CD8-positive, alpha-beta memory T cell (primary cell): ENCODE data around the gene PPP4R3A. TPM values are rescaled to one million over a fixed set of nuclear protein-coding genes. Genes with fewer than 3 reads are reported as not detected.

Source experiments
- CTCF ChIA-PET: fragments of 350-600 bp; sonication (Branson Sonifier 250); formaldehyde crosslinking; loops from one replicate; lab custom pipeline; 2021; ENCODE audit warnings: antibody characterized with exemption; lab: Charles Lee
- POLR2A ChIA-PET: fragments of 350-600 bp; sonication (Branson Sonifier 250); formaldehyde crosslinking; loops from one replicate; lab custom pipeline; 2021; ENCODE audit warnings: antibody characterized with exemption; lab: Charles Lee
- DNase-seq, 5 donors: peaks; one replicate each; pipeline versions ENCODE4 v3.0.0 to v3.0.0-alpha.2; 2020 to 2022; ENCODE audit warnings: mixed read lengths in 1 of 5
- H3K27ac ChIP-seq: one replicate; pipeline ENCODE4 v1.7.0; 2013; ENCODE audit warnings: low read depth, mild to moderate bottlenecking, low read length, moderate library complexity
- H3K27me3 ChIP-seq: 2 replicates; pipeline ENCODE4 v1.7.0; 2013; ENCODE audit warnings: low read length, mild to moderate bottlenecking; ENCODE audit not compliant: insufficient read depth, poor library complexity, severe bottlenecking
- H3K36me3 ChIP-seq: 2 replicates; pipeline ENCODE4 v1.7.0; 2013; ENCODE audit warnings: mild to moderate bottlenecking, low read length, moderate library complexity; ENCODE audit not compliant: insufficient read depth
- H3K4me1 ChIP-seq: 2 replicates; pipeline ENCODE4 v1.7.0; 2013; ENCODE audit warnings: mild to moderate bottlenecking, low read length, moderate library complexity; ENCODE audit not compliant: insufficient read depth
- H3K4me3 ChIP-seq: 2 replicates; pipeline ENCODE4 v1.7.0; 2013; ENCODE audit warnings: mild to moderate bottlenecking, low read length
- H3K9me3 ChIP-seq: 2 replicates; pipeline ENCODE4 v1.7.0; 2013; ENCODE audit warnings: mild to moderate bottlenecking, low read length
- H3K27ac Mint-ChIP-seq, 8 donors: one replicate each; pipeline ENCODE4 v1.8.0; 2020 to 2021; ENCODE audit warnings: mixed read lengths in 8 of 8, mild to moderate bottlenecking in 6 of 8, inconsistent platforms in 3 of 8, moderate library complexity in 3 of 8
- H3K27me3 Mint-ChIP-seq, 2 donors: one replicate each; pipeline ENCODE4 v1.8.0; 2020 to 2021; ENCODE audit warnings: mixed read lengths in 2 of 2, mild to moderate bottlenecking in 1 of 2, moderate library complexity in 1 of 2
- H3K36me3 Mint-ChIP-seq, 3 donors: one replicate each; pipeline ENCODE4 v1.8.0; 2020 to 2021; ENCODE audit warnings: mixed read lengths in 3 of 3, inconsistent platforms in 1 of 3, mild to moderate bottlenecking in 1 of 3
- H3K4me1 Mint-ChIP-seq, 3 donors: one replicate each; pipeline ENCODE4 v1.8.0; 2020 to 2021; ENCODE audit warnings: mixed read lengths in 3 of 3, inconsistent platforms in 1 of 3, mild to moderate bottlenecking in 1 of 3
- H3K4me3 Mint-ChIP-seq, 7 donors: one replicate each; pipeline ENCODE4 v1.8.0; 2020 to 2021; ENCODE audit warnings: mixed read lengths in 7 of 7, mild to moderate bottlenecking in 6 of 7, moderate library complexity in 4 of 7, inconsistent platforms in 2 of 7
- H3K9me3 Mint-ChIP-seq, 5 donors: one replicate each; pipeline ENCODE4 v1.8.0; 2020 to 2022; ENCODE audit warnings: mixed read lengths in 5 of 5, mild to moderate bottlenecking in 3 of 5, moderate library complexity in 2 of 5, inconsistent platforms in 1 of 5
- polyA plus RNA-seq: library from polyadenylated mRNA; unstranded; fragments of 300-500 nt; fragmentation: Illumina TruSeq; gene quantifications from one replicate; pipeline ENCODE4 v1.2.3, GENCODE V29; 2021
- total RNA-seq, 2 experiments: library from RNA; stranded (reverse); gene quantifications; one replicate each; pipeline ENCODE4 v1.2.3, GENCODE V29; 2021

The PPP4R3A gene
- total and polyA plus RNA-seq, 3 experiments from 2014 or later: 139 to 159 (median 158) TPM

GRCh38 chr14:91482263-91483013 lies 27.7 kb downstream of the PPP4R3A start:
- H3K4me1 Mint-ChIP-seq: peaks cover 65 to 87% (median 84%) of the 10 kb centered on the region in 3 donors
- Histone ChIP-seq H3K4me3 (no peak overlapping the region), H3K9me3 (no peaks in the 10 kb centered on the region), H3K4me1 (peaks cover 5% of the 10 kb centered on the region), H3K36me3 (peaks cover 57% of the 10 kb centered on the region), H3K27ac (no peak overlapping the region), H3K27me3 (no peaks in the 10 kb centered on the region)
- DNase-seq: no peak
- POLR2A ChIA-PET: interaction anchor here (0.5 kb wide), 1 partner anchor 26 kb away, joined by 3 read pairs; no protein-coding TSS in a partner anchor
- no peaks in the 10 kb centered on the region for H3K27me3 Mint-ChIP-seq
- CTCF ChIA-PET: no interaction called here
- no peak overlapping the region for H3K4me3 Mint-ChIP-seq
- H3K27ac Mint-ChIP-seq: peak overlapping the region in 5 of 8 donors; percentile 8 to 60 (median 46)
- H3K36me3 Mint-ChIP-seq: peaks cover 14 to 92% (median 30%) of the 10 kb centered on the region in 3 donors
- H3K9me3 Mint-ChIP-seq: no peaks in the 10 kb centered on the region

- no peak overlapping the region for H3K27ac ChIP-seq
- ChIA-PET POLR2A (interaction anchor here (0.7 kb wide), 1 partner anchor 162 kb away, joined by 5 read pairs; no protein-coding TSS in a partner anchor), CTCF (interaction anchor here (1.0 kb wide), 1 partner anchor 10 kb away, joined by 3 read pairs; no protein-coding TSS in a partner anchor)
- Mint-ChIP-seq H3K27me3 (no peaks in the 10 kb centered on the region), H3K36me3 (peaks cover 22 to 94% (median 26%) of the 10 kb centered on the region in 3 donors), H3K4me3 (peak overlapping the region in 1 of 7 donors; percentile 52), H3K9me3 (no peaks in the 10 kb centered on the region), H3K4me1 (peaks cover 39 to 55% (median 50%) of the 10 kb centered on the region in 3 donors), H3K27ac (peak overlapping the region in 3 of 8 donors; percentile 1 to 77 (median 70))
- H3K27me3 ChIP-seq: no peaks in the 10 kb centered on the region
- H3K36me3 ChIP-seq: peaks cover 70% of the 10 kb centered on the region
- no peak overlapping the region for H3K4me3 ChIP-seq
- no peak for DNase-seq
- H3K9me3 ChIP-seq: no peaks in the 10 kb centered on the region
- H3K4me1 ChIP-seq: no peaks in the 10 kb centered on the region
These were observed 32.7 kb downstream of the PPP4R3A start for GRCh38 chr14:91477388-91477787.

GRCh38 chr14:91473046-91473445 lies 37.1 kb downstream of the PPP4R3A start:
- ChIA-PET CTCF (no interaction called here), POLR2A (no interaction called here)
- Histone ChIP-seq H3K4me1 (no peaks in the 10 kb centered on the region), H3K27ac (no peak overlapping the region), H3K9me3 (no peaks in the 10 kb centered on the region), H3K4me3 (no peak overlapping the region), H3K36me3 (peaks cover 66% of the 10 kb centered on the region), H3K27me3 (no peaks in the 10 kb centered on the region)
- Mint-ChIP-seq H3K36me3 (peaks cover 12 to 84% (median 27%) of the 10 kb centered on the region in 3 donors), H3K9me3 (no peaks in the 10 kb centered on the region), H3K27me3 (no peaks in the 10 kb centered on the region), H3K27ac (peak overlapping the region in 6 of 8 donors; percentile 25 to 84 (median 36)), H3K4me3 (no peak overlapping the region), H3K4me1 (peaks cover 16 to 33% (median 27%) of the 10 kb centered on the region in 3 donors)
- no peak for DNase-seq

- Mint-ChIP-seq H3K4me1 (peaks cover 22 to 33% (median 27%) of the 10 kb centered on the region in 3 donors), H3K4me3 (no peak overlapping the region), H3K27ac (peak overlapping the region in 7 of 8 donors; percentile 1 to 59 (median 50)), H3K27me3 (no peaks in the 10 kb centered on the region), H3K36me3 (peaks cover 15 to 84% (median 30%) of the 10 kb centered on the region in 3 donors), H3K9me3 (no peaks in the 10 kb centered on the region)
- Histone ChIP-seq H3K4me3 (no peak overlapping the region), H3K36me3 (peaks cover 58% of the 10 kb centered on the region), H3K4me1 (no peaks in the 10 kb centered on the region), H3K27ac (no peak overlapping the region), H3K9me3 (no peaks in the 10 kb centered on the region), H3K27me3 (no peaks in the 10 kb centered on the region)
- CTCF ChIA-PET: no interaction called here
- DNase-seq: no peak
- POLR2A ChIA-PET: no interaction called here
These were observed 39.9 kb downstream of the PPP4R3A start for GRCh38 chr14:91470216-91470615.

- H3K27me3 ChIP-seq: no peaks in the 10 kb centered on the region
- peak overlapping the region in 5 of 8 donors; percentile 5 to 78 (median 22) for H3K27ac Mint-ChIP-seq
- no peaks in the 10 kb centered on the region for H3K9me3 ChIP-seq
- peaks cover 16 to 23% (median 21%) of the 10 kb centered on the region in 3 donors for H3K4me1 Mint-ChIP-seq
- no peak overlapping the region for H3K4me3 ChIP-seq
- H3K4me1 ChIP-seq: no peaks in the 10 kb centered on the region
- H3K36me3 ChIP-seq: peaks cover 70% of the 10 kb centered on the region
- DNase-seq: no peak
- no peaks in the 10 kb centered on the region for H3K9me3 Mint-ChIP-seq
- no peak overlapping the region for H3K4me3 Mint-ChIP-seq
- POLR2A ChIA-PET: no interaction called here
- CTCF ChIA-PET: no interaction called here
- peaks cover 13 to 87% (median 37%) of the 10 kb centered on the region in 3 donors for H3K36me3 Mint-ChIP-seq
- H3K27me3 Mint-ChIP-seq: no peaks in the 10 kb centered on the region
- H3K27ac ChIP-seq: no peak overlapping the region
These were observed 43.9 kb downstream of the PPP4R3A start for GRCh38 chr14:91466192-91466591.

GRCh38 chr14:91464615-91465205 lies 45.4 kb downstream of the PPP4R3A start:
- H3K9me3 Mint-ChIP-seq: no peaks in the 10 kb centered on the region
- DNase-seq: no peak
- Histone ChIP-seq H3K4me3 (no peak overlapping the region), H3K36me3 (peaks cover 68% of the 10 kb centered on the region), H3K27ac (no peak overlapping the region), H3K27me3 (no peaks in the 10 kb centered on the region), H3K9me3 (no peaks in the 10 kb centered on the region), H3K4me1 (no peaks in the 10 kb centered on the region)
- ChIA-PET POLR2A (interaction anchor here (1.0 kb wide), 1 partner anchor 11 kb away, joined by 3 read pairs; no protein-coding TSS in a partner anchor), CTCF (no interaction called here)
- H3K4me1 Mint-ChIP-seq: peaks cover 13 to 15% (median 14%) of the 10 kb centered on the region in 3 donors
- no peaks in the 10 kb centered on the region for H3K27me3 Mint-ChIP-seq
- peak overlapping the region in 3 of 8 donors; percentile 15 to 50 (median 29) for H3K27ac Mint-ChIP-seq
- peaks cover 14 to 88% (median 35%) of the 10 kb centered on the region in 3 donors for H3K36me3 Mint-ChIP-seq
- H3K4me3 Mint-ChIP-seq: no peak overlapping the region

- H3K36me3 Mint-ChIP-seq: peaks cover 7 to 78% (median 28%) of the 10 kb centered on the region in 3 donors
- no peak overlapping the region for H3K4me3 Mint-ChIP-seq
- ChIA-PET POLR2A (no interaction called here), CTCF (no interaction called here)
- H3K4me1 Mint-ChIP-seq: peaks cover 10 to 23% (median 19%) of the 10 kb centered on the region in 3 donors
- H3K27me3 Mint-ChIP-seq: peaks cover 0 to 1% of the 10 kb centered on the region in 2 donors
- DNase-seq: no peak
- no peaks in the 10 kb centered on the region for H3K9me3 ChIP-seq
- H3K9me3 Mint-ChIP-seq: no peaks in the 10 kb centered on the region
- H3K27ac ChIP-seq: no peak overlapping the region
- H3K4me3 ChIP-seq: no peak overlapping the region
- H3K27ac Mint-ChIP-seq: peak overlapping the region in 2 of 8 donors; percentile 16 to 19
- no peaks in the 10 kb centered on the region for H3K27me3 ChIP-seq
- peaks cover 18% of the 10 kb centered on the region for H3K4me1 ChIP-seq
- peaks cover 34% of the 10 kb centered on the region for H3K36me3 ChIP-seq
These were observed 51.5 kb downstream of the PPP4R3A start for GRCh38 chr14:91458612-91459011.

- peaks cover 4 to 57% (median 17%) of the 10 kb centered on the region in 3 donors for H3K36me3 Mint-ChIP-seq
- no peak for DNase-seq
- H3K27me3 Mint-ChIP-seq: peaks cover 0 to 1% of the 10 kb centered on the region in 2 donors
- CTCF ChIA-PET: no interaction called here
- Histone ChIP-seq H3K27ac (no peak overlapping the region), H3K9me3 (no peaks in the 10 kb centered on the region), H3K4me3 (no peak overlapping the region), H3K27me3 (no peaks in the 10 kb centered on the region), H3K36me3 (peaks cover 19% of the 10 kb centered on the region), H3K4me1 (peaks cover 19% of the 10 kb centered on the region)
- no peaks in the 10 kb centered on the region for H3K9me3 Mint-ChIP-seq
- POLR2A ChIA-PET: no interaction called here
- no peak overlapping the region for H3K4me3 Mint-ChIP-seq
- H3K4me1 Mint-ChIP-seq: peaks cover 10 to 23% (median 19%) of the 10 kb centered on the region in 3 donors
- peak overlapping the region in 5 of 8 donors; percentile 8 to 74 (median 42) for H3K27ac Mint-ChIP-seq
These were observed 53.8 kb downstream of the PPP4R3A start for GRCh38 chr14:91456283-91456682.
